Measurements from ENCODE around the gene SLC4A7. TPM values are rescaled to one million over a fixed set of nuclear protein-coding genes. Genes with fewer than 3 reads are reported as not detected.

The SLC4A7 gene
- total and polyA plus RNA-seq, 9 of the 15 experiments (the other 6 are each of a cell fraction or from before 2014, with no cell fraction given): 1.7 to 13.6 (median 8.0) TPM

GRCh38 chr3:27486336-27486735 is 2.2 kb upstream of the SLC4A7 start (continued):
- TF ChIP-seq, protein P1, sequence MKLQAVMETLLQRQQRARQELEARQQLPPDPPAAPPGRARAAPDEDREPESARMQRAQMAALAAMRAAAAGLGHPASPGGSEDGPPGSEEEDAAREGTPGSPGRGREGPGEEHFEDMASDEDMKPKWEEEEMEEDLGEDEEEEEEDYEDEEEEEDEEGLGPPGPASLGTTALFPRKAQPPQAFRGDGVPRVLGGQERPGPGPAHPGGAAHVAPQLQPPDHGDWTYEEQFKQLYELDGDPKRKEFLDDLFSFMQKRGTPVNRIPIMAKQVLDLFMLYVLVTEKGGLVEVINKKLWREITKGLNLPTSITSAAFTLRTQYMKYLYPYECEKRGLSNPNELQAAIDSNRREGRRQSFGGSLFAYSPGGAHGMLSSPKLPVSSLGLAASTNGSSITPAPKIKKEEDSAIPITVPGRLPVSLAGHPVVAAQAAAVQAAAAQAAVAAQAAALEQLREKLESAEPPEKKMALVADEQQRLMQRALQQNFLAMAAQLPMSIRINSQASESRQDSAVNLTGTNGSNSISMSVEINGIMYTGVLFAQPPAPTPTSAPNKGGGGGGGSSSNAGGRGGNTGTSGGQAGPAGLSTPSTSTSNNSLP (IDR thresholded peaks at IDR 0.05; ENCODE audit: borderline replicate concordance, low read depth, low read length): no peak
- no peak for TF ChIP-seq WHSC1 (IDR thresholded peaks at IDR 0.05; ENCODE audit: low read length)
- no peak for TF ChIP-seq CBX2 (IDR thresholded peaks at IDR 0.05; ENCODE audit: insufficient read depth, low read length, poor library complexity, severe bottlenecking)
- TF ChIP-seq NCOA6 (IDR thresholded peaks at IDR 0.05): no peak

DNA sequence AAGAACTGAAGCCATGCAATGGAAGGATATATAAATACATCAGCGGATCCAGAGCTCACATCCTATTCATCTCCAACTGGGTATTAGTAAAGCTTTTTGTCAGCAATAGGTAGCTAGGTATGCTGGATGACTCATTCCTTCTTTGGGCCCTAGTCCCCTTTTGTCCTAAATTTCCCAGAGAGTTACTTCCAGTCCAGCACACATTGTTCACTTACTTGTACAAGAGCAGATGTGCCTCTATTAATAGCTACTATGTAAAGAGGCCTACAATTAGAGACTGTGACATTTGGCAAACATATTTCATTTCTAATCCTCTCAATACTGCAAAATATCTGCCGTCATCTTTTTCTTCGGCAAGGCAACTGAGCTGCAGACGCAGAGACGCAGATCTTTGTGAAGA is 1.7 kb upstream of the SLC4A7 start:
- H4K20me1 ChIP-seq (replicated peaks; ENCODE audit: control insufficient read depth, insufficient read depth, low read length): no peaks in the 10 kb centered on the region
- ATAC-seq (no peak), DNase-seq (ENCODE audit: extremely low read depth in 1 of 4, low spot score in 3 of 4) (no peak), FAIRE-seq (no peak)
- no TSS peak for BruUV-seq (replicated peaks)
- TF ChIP-seq HDGF (IDR thresholded peaks at IDR 0.05): no peak
- TF ChIP-seq DPF2 (IDR thresholded peaks at IDR 0.05): no peak
- peaks cover 17% of the 10 kb centered on the region for H3K79me2 ChIP-seq (ENCODE audit: control insufficient read depth, insufficient read depth, low read length)
- H3K9ac ChIP-seq (ENCODE audit: insufficient read depth in 1 of 2, low read depth in 2 of 2, low read length in 2 of 2): no peak overlapping the region
- H3K4me3 ChIP-seq: no peak overlapping the region
- no peaks in the 10 kb centered on the region for H3K9me1 ChIP-seq (ENCODE audit: control insufficient read depth, insufficient read depth, low read length)
- H3K9me3 ChIP-seq (replicated peaks; ENCODE audit: control insufficient read depth, insufficient read depth, low read depth, low read length): no peaks in the 10 kb centered on the region
- no peaks in the 10 kb centered on the region for H3K36me3 ChIP-seq (ENCODE audit: control insufficient read depth, insufficient read depth, low read length)
- H3K4me2 ChIP-seq (ENCODE audit: insufficient read depth, low read length): no peak overlapping the region
- POLR2A ChIA-PET: interaction anchor here (0.6 to 1.4 kb wide), 2 partner anchors 10 to 16 kb away, joined by 3 to 4 read pairs; no protein-coding TSS in a partner anchor
- CTCF ChIA-PET (ENCODE audit: low intra/inter-chr PET ratio): no interaction called here
- no peak overlapping the region for H3K27ac ChIP-seq (ENCODE audit: extremely low read depth, low read depth, low read length)
- no peak overlapping the region for H2AFZ ChIP-seq (ENCODE audit: low read depth, low read length)
- intact Hi-C loops (cut with micrococcal nuclease): no loop called here
- no peaks in the 10 kb centered on the region for H3K27me3 ChIP-seq (ENCODE audit: control insufficient read depth in 2 of 2, insufficient read depth in 2 of 2, low read length in 2 of 2)
- no peaks in the 10 kb centered on the region; a peak in 1 of 5 replicates for H3K4me1 ChIP-seq (replicated peaks in 1 of 2; ENCODE audit: control insufficient read depth in 2 of 2, insufficient read depth in 2 of 2, low read length in 2 of 2)
- WGBS (ENCODE audit: insufficient coverage, low coverage, missing lambda C conversion rate): 18% methylated on average over 5 of the region's 5 CpGs
- in situ Hi-C loops (cut with MboI): no loop called here
